ENCODE results near the gene TRIM25. TPM values are rescaled to one million over a fixed set of nuclear protein-coding genes. Genes with fewer than 3 reads are reported as not detected.

TRIM25 gene
- total RNA-seq, 1 experiment from 2014 or later, result 17.0 TPM

Other genes starting within 250 kb of the TRIM25 start
- 3.2 and 3.5 TPM in 2 replicates for gene C17orf67, start 80.1 kb downstream of the TRIM25 start, total RNA-seq (2014; rRNA removed; shearing (Covaris generic); ENCODE audit: low replicate concordance)
- gene DGKE, start 79.9 kb downstream of the TRIM25 start, total RNA-seq (2014; rRNA removed; shearing (Covaris generic); ENCODE audit: low replicate concordance), result 0.12 and 8.7 TPM in 2 replicates
- gene COIL, start 47.0 kb upstream of the TRIM25 start, total RNA-seq (2014; rRNA removed; shearing (Covaris generic); ENCODE audit: low replicate concordance), result 7.4 and 9.5 TPM in 2 replicates
- gene SCPEP1, start 64.1 kb upstream of the TRIM25 start, total RNA-seq (2014; rRNA removed; shearing (Covaris generic); ENCODE audit: low replicate concordance), result 39.4 and 117 TPM in 2 replicates
- 3.2 and 11.5 TPM in 2 replicates for gene AKAP1, start 171.2 kb upstream of the TRIM25 start, total RNA-seq (2014; rRNA removed; shearing (Covaris generic); ENCODE audit: low replicate concordance)